Fibroblast of lung (primary cell): ENCODE measurements around the gene GUCY2C. TPM values are rescaled to one million over a fixed set of nuclear protein-coding genes. Genes with fewer than 3 reads are reported as not detected.

Source experiments
- DNase-seq, 2 donors: peaks; one replicate each; pipeline versions ENCODE4 v3.0.0 to v3.0.0-alpha.2; 2010; ENCODE audit warnings: low read depth in 2 of 2
- H2AFZ ChIP-seq: 2 replicates; pipeline ENCODE4 v1.5.1; 2012; ENCODE audit warnings: low read length, control low read depth, inconsistent platforms
- H3K27ac ChIP-seq: 2 replicates; pipeline ENCODE4 v1.5.1; 2011; ENCODE audit warnings: low read length, control low read depth; ENCODE audit not compliant: insufficient read depth
- H3K27me3 ChIP-seq: 2 replicates; pipeline ENCODE4 v1.5.1; 2011; ENCODE audit warnings: mild to moderate bottlenecking, low read length; ENCODE audit not compliant: control insufficient read depth, insufficient read depth
- H3K36me3 ChIP-seq: 2 replicates; pipeline ENCODE4 v1.5.1; 2011; ENCODE audit warnings: low read length; ENCODE audit not compliant: control insufficient read depth, insufficient read depth
- H3K4me1 ChIP-seq: 2 replicates; pipeline ENCODE4 v1.5.1; 2011; ENCODE audit warnings: low read length; ENCODE audit not compliant: control insufficient read depth, insufficient read depth; ENCODE audit errors: extremely low read depth
- H3K4me2 ChIP-seq: 2 replicates; pipeline ENCODE4 v1.5.1; 2011; ENCODE audit warnings: low read length, control low read depth; ENCODE audit not compliant: insufficient read depth; ENCODE audit errors: extremely low read depth
- H3K4me3 ChIP-seq, 4 experiments: fragments of 200-600 bp in 1 of 4; sonication (generic) in 1 of 4; replicated peaks in 1 of 4; 2 replicates each; pipeline ENCODE4 v1.5.1; 2011 to 2016; ENCODE audit warnings: low read length in 4 of 4, low read depth in 3 of 4, mild to moderate bottlenecking in 3 of 4, control low read depth in 2 of 4, inconsistent platforms in 1 of 4, mixed read lengths in 1 of 4; ENCODE audit not compliant: insufficient read depth in 1 of 4; ENCODE audit errors: control extremely low read depth in 1 of 4
- H3K79me2 ChIP-seq: 2 replicates; pipeline ENCODE4 v1.5.1; 2012; ENCODE audit warnings: mild to moderate bottlenecking, low read length, inconsistent platforms; ENCODE audit not compliant: control insufficient read depth, insufficient read depth
- H3K9ac ChIP-seq: 2 replicates; pipeline ENCODE4 v1.5.1; 2011; ENCODE audit warnings: mild to moderate bottlenecking, low read length, control low read depth; ENCODE audit not compliant: insufficient read depth
- H3K9me3 ChIP-seq: 2 replicates; pipeline ENCODE4 v1.5.1; 2012; ENCODE audit warnings: low read depth, low read length; ENCODE audit not compliant: control insufficient read depth, insufficient read depth
- H4K20me1 ChIP-seq: 2 replicates; pipeline ENCODE4 v1.5.1; 2011; ENCODE audit warnings: low read length; ENCODE audit not compliant: control insufficient read depth, insufficient read depth; ENCODE audit errors: extremely low read depth
- EZH2 ChIP-seq: IDR thresholded peaks from 2 replicates; pipeline ENCODE4 v1.5.1; 2012; ENCODE audit warnings: low read length, control low read depth, mild to moderate bottlenecking; ENCODE audit errors: missing control alignments
- polyA plus RNA-seq, 2 donors: library from polyadenylated mRNA; depleted of rRNA in 1 of 2; stranded (reverse) in 1 of 2; unstranded in 1 of 2; fragments of >200 nt; gene quantifications; 2 replicates each; pipeline ENCODE4 v1.2.1, GENCODE V29; 2011 to 2012; ENCODE audit warnings: missing spikeins in 1 of 2
- total RNA-seq: library from RNA; depleted of rRNA; stranded (reverse); fragments of >200 nt; gene quantifications from 2 replicates; pipeline ENCODE4 v1.2.1, GENCODE V29; 2014
- TF ChIP-seq, protein P1 (sequence below), 2 donors: IDR thresholded peaks in 1 of 2; conservative IDR thresholded peaks in 1 of 2; 1 replicate in 1 of 2; 2 replicates in 1 of 2; pipeline ENCODE4 v1.5.1; 2011 to 2012; ENCODE audit warnings: low read length in 2 of 2, control low read depth in 1 of 2, inconsistent platforms in 1 of 2, low read depth in 1 of 2, mild to moderate bottlenecking in 1 of 2

Gene GUCY2C
- total and polyA plus RNA-seq, 2 donors (not counting 1 experiment from before 2014, with no cell fraction given), result 0.02 TPM; not detected in 1

DNA sequence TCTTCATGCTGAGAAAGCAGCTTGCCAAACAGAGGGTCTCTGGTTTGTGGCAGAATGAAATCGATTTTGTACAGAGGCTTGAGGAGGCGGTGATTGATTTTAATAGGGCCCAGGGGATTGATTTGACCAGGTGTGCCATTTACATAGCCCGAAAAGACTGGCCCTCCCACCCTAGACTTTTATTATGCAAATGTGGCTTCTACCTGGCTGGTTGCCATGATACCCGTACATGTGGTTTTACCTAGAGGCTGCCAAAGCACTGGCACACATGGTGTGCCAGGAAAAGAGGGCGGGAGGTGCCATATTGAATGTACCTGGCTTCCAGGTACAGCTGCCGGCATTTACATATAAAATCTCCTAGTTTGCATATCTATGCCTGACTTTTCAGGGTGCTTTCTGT is 18.0 kb upstream of the GUCY2C start:
- Histone ChIP-seq H3K27me3 (no peaks in the 10 kb centered on the region), H3K79me2 (no peaks in the 10 kb centered on the region), H3K36me3 (no peaks in the 10 kb centered on the region), H3K4me2 (no peak overlapping the region), H3K9me3 (no peaks in the 10 kb centered on the region), H2AFZ (no peak overlapping the region), H3K4me3 (no peak overlapping the region), H3K27ac (no peak overlapping the region), H3K4me1 (no peaks in the 10 kb centered on the region), H3K9ac (no peak overlapping the region), H4K20me1 (no peaks in the 10 kb centered on the region)
- DNase-seq, result no peak
- TF ChIP-seq, protein P1, sequence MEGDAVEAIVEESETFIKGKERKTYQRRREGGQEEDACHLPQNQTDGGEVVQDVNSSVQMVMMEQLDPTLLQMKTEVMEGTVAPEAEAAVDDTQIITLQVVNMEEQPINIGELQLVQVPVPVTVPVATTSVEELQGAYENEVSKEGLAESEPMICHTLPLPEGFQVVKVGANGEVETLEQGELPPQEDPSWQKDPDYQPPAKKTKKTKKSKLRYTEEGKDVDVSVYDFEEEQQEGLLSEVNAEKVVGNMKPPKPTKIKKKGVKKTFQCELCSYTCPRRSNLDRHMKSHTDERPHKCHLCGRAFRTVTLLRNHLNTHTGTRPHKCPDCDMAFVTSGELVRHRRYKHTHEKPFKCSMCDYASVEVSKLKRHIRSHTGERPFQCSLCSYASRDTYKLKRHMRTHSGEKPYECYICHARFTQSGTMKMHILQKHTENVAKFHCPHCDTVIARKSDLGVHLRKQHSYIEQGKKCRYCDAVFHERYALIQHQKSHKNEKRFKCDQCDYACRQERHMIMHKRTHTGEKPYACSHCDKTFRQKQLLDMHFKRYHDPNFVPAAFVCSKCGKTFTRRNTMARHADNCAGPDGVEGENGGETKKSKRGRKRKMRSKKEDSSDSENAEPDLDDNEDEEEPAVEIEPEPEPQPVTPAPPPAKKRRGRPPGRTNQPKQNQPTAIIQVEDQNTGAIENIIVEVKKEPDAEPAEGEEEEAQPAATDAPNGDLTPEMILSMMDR (conservative IDR thresholded peaks at IDR 0.05 in 1 of 2, IDR thresholded peaks at IDR 0.05 in 1 of 2; ENCODE audit: low read depth in 1 of 2, low read length in 2 of 2), result no peak
- TF ChIP-seq EZH2, result no peak

DNA sequence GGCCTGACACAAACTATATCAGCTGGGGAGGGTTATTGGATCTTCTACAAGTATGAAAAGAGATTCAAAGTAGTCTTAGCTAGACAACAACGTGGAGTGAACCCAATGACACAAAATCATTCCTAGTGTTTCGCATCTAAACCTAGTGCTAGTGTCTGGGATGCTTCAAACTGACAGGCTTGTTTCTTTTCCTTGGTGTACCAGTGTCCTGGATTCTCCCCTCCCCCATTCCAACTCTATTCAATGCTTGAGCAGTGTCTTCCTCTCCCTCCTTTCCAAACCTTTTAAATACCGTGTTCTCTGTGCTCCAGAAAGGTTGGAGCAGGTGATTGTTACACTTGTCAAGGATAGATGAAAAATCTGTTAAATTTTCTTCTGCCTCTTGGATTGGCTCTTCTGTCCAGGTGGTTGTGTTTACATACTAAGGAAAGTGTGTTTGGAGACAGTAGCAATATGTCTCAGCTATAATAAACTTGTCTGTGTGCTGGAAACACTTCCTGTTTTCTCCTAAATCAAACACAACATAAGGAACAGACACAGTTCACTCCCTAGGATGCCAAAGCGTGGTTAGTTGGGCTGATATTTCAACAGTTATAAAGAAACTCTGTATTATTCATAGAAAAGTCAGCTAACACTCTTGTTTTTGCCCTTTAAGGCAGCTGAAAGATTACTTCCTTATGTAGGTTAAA is 14.4 kb upstream of the GUCY2C start:
- H4K20me1 ChIP-seq, result no peaks in the 10 kb centered on the region
- no peak overlapping the region for H3K27ac ChIP-seq
- H3K9ac ChIP-seq, result no peak overlapping the region
- TF ChIP-seq EZH2, result no peak
- TF ChIP-seq, protein P1 (conservative IDR thresholded peaks at IDR 0.05 in 1 of 2, IDR thresholded peaks at IDR 0.05 in 1 of 2; ENCODE audit: low read depth in 1 of 2, low read length in 2 of 2), result no peak
- H3K9me3 ChIP-seq, result no peaks in the 10 kb centered on the region
- H3K36me3 ChIP-seq, result no peaks in the 10 kb centered on the region
- DNase-seq, result no peak
- no peaks in the 10 kb centered on the region for H3K4me1 ChIP-seq
- H3K4me2 ChIP-seq, result no peak overlapping the region
- H3K79me2 ChIP-seq, result no peaks in the 10 kb centered on the region
- no peak overlapping the region for H3K4me3 ChIP-seq
- H2AFZ ChIP-seq, result no peak overlapping the region
- no peaks in the 10 kb centered on the region for H3K27me3 ChIP-seq

DNA sequence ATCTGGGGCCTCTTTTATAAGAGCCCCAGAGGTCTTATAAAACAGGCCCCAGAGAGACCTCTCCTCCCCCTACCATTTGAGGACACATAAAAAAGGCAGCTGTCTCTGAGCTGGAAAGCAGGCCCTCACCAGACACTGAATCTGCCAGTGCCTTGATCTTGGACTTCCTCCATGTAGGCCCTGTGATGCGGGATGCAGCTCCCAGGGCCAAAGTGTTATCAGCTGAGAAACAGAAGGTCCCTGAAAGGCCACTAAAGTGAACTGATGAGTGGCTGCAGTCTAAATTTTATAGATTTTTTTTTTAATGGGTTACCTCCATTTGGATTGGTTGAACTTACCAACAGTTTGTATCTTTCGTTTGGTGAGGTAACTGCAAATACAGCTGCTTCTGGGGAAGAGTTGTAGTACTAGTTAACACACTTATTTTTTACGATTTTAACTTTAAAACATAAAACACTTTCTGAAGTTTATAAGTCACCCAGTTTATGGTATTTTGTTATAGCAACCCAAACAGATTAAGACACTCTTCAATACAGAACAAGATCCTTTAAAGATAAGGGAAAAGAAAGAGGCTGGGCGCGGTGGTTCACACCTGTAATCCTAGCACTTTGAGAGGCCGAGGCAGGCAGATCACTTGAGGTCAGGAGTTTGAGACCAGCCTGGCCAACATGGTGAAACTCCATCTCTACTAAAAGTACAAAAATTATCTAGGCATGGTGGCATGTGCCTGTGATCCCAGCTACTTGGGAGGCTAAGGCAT is 5.6 kb upstream of the GUCY2C start:
- no peaks in the 10 kb centered on the region for H3K4me1 ChIP-seq
- no peak overlapping the region for H3K9ac ChIP-seq
- no peaks in the 10 kb centered on the region for H3K9me3 ChIP-seq
- H3K36me3 ChIP-seq, result no peaks in the 10 kb centered on the region
- no peaks in the 10 kb centered on the region for H3K27me3 ChIP-seq
- DNase-seq, result no peak
- no peak overlapping the region for H3K27ac ChIP-seq
- no peak overlapping the region for H3K4me3 ChIP-seq
- no peak overlapping the region for H3K4me2 ChIP-seq
- H4K20me1 ChIP-seq, result no peaks in the 10 kb centered on the region
- no peaks in the 10 kb centered on the region for H3K79me2 ChIP-seq
- no peak overlapping the region for H2AFZ ChIP-seq
- TF ChIP-seq, protein P1 (conservative IDR thresholded peaks at IDR 0.05 in 1 of 2, IDR thresholded peaks at IDR 0.05 in 1 of 2; ENCODE audit: low read depth in 1 of 2, low read length in 2 of 2), result no peak
- TF ChIP-seq EZH2, result no peak
